Measurements from ENCODE around the gene CNTN4.

Gene CNTN4

GRCh38 chr3:2484162-2485026 lies 385.7 kb downstream of the CNTN4 start:
- H2AFZ ChIP-seq (ENCODE audit: low read depth): no peak overlapping the region
- H3K36me3 ChIP-seq (ENCODE audit: insufficient read depth): no peaks in the 10 kb centered on the region
- H3K27me3 ChIP-seq (ENCODE audit: insufficient read depth, low read depth): no peaks in the 10 kb centered on the region
- H3K79me2 ChIP-seq (ENCODE audit: insufficient read depth, low read depth): no peaks in the 10 kb centered on the region
- H3K4me1 ChIP-seq (ENCODE audit: low read depth, poor library complexity, severe bottlenecking): no peaks in the 10 kb centered on the region
- no peak for TF ChIP-seq CTCF (conservative IDR thresholded peaks at IDR 0.05; ENCODE audit: low read depth, low read length)
- no peak overlapping the region for H3K4me3 ChIP-seq (IDR thresholded peaks at IDR 0.05; ENCODE audit: insufficient read depth, low read depth, low read length)
- no peak overlapping the region for H3K9ac ChIP-seq
- H3K4me2 ChIP-seq: no peak overlapping the region
- H3K27ac ChIP-seq: no peak overlapping the region
- H4K20me1 ChIP-seq (ENCODE audit: insufficient read depth): no peaks in the 10 kb centered on the region

GRCh38 chr3:2485027-2485375 lies 386.3 kb downstream of the CNTN4 start:
- H3K4me3 ChIP-seq (IDR thresholded peaks at IDR 0.05; ENCODE audit: insufficient read depth, low read depth, low read length): no peak overlapping the region
- H3K27ac ChIP-seq: no peak overlapping the region
- no peaks in the 10 kb centered on the region for H3K79me2 ChIP-seq (ENCODE audit: insufficient read depth, low read depth)
- TF ChIP-seq CTCF (conservative IDR thresholded peaks at IDR 0.05; ENCODE audit: low read depth, low read length): no peak
- H3K4me2 ChIP-seq: no peak overlapping the region
- no peak overlapping the region for H3K9ac ChIP-seq
- H4K20me1 ChIP-seq (ENCODE audit: insufficient read depth): no peaks in the 10 kb centered on the region
- no peaks in the 10 kb centered on the region for H3K4me1 ChIP-seq (ENCODE audit: low read depth, poor library complexity, severe bottlenecking)
- no peaks in the 10 kb centered on the region for H3K36me3 ChIP-seq (ENCODE audit: insufficient read depth)
- H2AFZ ChIP-seq (ENCODE audit: low read depth): no peak overlapping the region
- H3K27me3 ChIP-seq (ENCODE audit: insufficient read depth, low read depth): no peaks in the 10 kb centered on the region

GRCh38 chr3:2495746-2496145 lies 397.1 kb downstream of the CNTN4 start:
- Histone ChIP-seq H3K4me3 (IDR thresholded peaks at IDR 0.05; ENCODE audit: insufficient read depth, low read depth, low read length) (no peak overlapping the region), H2AFZ (ENCODE audit: low read depth) (no peak overlapping the region), H3K9ac (no peak overlapping the region), H3K27me3 (ENCODE audit: insufficient read depth, low read depth) (no peaks in the 10 kb centered on the region), H3K27ac (no peak overlapping the region), H4K20me1 (ENCODE audit: insufficient read depth) (no peaks in the 10 kb centered on the region), H3K4me1 (ENCODE audit: low read depth, poor library complexity, severe bottlenecking) (no peaks in the 10 kb centered on the region), H3K79me2 (ENCODE audit: insufficient read depth, low read depth) (no peaks in the 10 kb centered on the region), H3K4me2 (no peak overlapping the region), H3K36me3 (ENCODE audit: insufficient read depth) (no peaks in the 10 kb centered on the region)
- TF ChIP-seq CTCF (conservative IDR thresholded peaks at IDR 0.05; ENCODE audit: low read depth, low read length): no peak

- Histone ChIP-seq H2AFZ (ENCODE audit: low read depth) (no peak overlapping the region), H3K79me2 (ENCODE audit: insufficient read depth, low read depth) (no peaks in the 10 kb centered on the region), H4K20me1 (ENCODE audit: insufficient read depth) (no peaks in the 10 kb centered on the region), H3K9ac (no peak overlapping the region), H3K4me1 (ENCODE audit: low read depth, poor library complexity, severe bottlenecking) (no peaks in the 10 kb centered on the region), H3K36me3 (ENCODE audit: insufficient read depth) (no peaks in the 10 kb centered on the region), H3K4me3 (IDR thresholded peaks at IDR 0.05; ENCODE audit: insufficient read depth, low read depth, low read length) (no peak overlapping the region), H3K27ac (no peak overlapping the region), H3K4me2 (no peak overlapping the region), H3K27me3 (ENCODE audit: insufficient read depth, low read depth) (no peaks in the 10 kb centered on the region)
- no peak for TF ChIP-seq CTCF (conservative IDR thresholded peaks at IDR 0.05; ENCODE audit: low read depth, low read length)
Observed at GRCh38 chr3:2504912-2505311, 406.2 kb downstream of the CNTN4 start.

Data from KMS-11 (cell line).